SIG-M5 treated with dmso at 0.1 percent for 504 hours (cell line): ENCODE results near the gene ABCA4.

Experiments used
- DNase-seq: peaks from one replicate; lab custom pipeline; 2025; ENCODE audit not compliant: unreplicated experiment; lab: John Stamatoyannopoulos, UW

The ABCA4 gene

DNA sequence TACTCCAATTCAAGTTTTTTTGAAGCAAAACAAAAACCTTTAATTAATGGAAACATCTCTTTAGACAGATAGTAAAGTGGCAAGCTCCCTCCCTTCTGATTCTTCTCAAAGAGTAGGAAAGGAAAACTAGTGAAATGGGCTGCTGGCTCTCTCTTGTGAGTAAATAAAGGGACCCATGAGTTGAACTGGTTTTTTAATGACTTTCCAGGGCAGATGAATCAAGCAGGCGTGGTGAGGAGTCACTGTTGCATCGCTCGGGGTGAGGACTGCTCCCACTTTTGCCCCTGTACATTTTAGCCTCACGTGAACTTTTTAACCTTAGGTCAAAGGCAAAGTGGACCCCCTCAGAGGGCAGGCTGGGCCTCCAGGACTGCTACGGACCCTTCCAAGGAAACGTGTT is 64.8 kb downstream of the ABCA4 start:
- no peak for DNase-seq

DNA sequence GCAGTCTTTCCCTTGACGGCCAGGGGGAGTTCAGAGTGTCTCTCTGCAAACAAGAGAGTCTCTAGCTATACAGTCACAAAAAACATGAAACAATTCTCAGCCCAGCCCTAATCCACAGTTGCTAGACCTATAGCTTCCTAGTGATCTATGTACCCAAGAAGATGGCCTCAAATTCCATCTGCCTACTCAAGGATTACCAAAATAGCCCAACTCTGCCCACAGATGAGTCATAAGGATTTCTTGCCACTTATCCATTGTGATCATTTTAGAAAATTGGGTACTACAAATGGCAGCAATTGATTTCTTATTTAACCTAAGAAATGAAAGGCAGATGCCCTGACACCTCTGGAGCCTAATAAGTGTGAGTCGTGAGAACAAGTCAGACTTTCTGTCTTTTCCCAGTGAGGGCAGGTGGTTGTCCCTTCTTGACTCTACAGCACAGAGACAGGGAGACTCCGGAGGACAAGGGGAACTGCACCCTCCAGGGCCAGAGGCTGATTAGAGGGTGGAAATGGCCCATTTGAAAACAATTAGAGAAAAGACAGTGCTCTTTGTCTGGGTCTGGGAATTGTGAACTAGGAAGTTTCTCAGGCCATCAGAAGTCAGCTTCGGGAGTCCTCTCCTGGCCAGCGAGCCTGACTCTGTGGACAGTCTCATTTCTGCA is 65.4 kb downstream of the ABCA4 start:
- no peak for DNase-seq

DNA sequence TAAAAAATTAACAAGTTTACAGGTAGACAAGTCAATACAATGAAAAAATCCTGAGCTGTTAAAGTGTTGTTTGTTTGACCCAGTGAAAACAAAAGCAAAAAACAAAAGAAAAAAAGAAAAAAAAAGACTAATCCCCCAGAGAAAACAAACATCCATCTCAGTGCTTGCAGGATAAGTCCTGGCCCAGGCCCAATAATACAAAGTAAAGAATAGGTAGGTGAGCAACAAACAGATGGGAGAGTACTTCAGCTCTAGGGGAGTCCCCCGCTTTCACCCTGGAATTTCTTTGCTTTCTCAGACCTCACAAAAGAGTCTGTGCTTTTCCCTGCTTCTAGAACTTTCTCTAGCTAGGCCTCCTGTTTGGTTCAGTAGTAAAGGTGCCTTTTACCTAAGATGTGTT is 70.3 kb downstream of the ABCA4 start:
- no peak for DNase-seq

DNA sequence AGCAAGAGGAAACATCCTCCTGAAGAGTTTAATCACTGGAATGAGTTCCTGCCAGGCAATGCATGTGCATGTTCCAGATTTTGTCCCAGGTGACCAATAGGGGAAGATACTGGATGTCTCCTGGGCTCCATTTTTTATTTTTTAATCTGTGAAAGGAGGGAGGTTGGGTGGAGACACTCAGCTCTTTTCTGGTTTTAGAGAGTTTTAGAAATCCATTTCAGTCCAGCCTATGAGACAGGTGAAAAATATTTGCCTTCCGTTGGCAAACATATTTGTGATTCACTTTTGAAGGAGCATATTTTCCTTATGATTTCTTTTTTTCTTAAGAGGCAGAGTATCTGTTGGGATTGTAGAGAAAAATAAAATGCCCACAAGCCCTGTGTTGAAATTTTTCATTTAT is 70.7 kb downstream of the ABCA4 start:
- DNase-seq, result no peak

DNA sequence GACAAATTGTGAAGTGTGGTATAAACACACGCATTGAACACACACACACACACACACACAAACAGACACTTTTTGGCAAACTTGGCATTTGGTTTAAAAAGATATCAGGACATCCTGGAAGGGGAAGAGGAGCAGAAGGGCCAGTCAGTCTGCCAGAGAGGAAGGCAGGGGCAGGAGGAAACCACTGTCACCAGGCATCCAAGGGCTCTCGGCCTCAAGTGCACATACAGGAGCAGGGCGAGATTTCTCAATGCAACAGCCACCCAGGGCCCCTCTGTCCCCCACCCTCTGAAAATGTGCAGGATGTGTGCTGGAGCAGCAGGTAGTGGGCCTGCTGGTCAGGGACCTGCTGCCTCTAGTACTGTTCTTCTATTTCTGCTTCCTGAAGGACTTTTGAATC is 71.2 kb downstream of the ABCA4 start:
- no peak for DNase-seq

DNA sequence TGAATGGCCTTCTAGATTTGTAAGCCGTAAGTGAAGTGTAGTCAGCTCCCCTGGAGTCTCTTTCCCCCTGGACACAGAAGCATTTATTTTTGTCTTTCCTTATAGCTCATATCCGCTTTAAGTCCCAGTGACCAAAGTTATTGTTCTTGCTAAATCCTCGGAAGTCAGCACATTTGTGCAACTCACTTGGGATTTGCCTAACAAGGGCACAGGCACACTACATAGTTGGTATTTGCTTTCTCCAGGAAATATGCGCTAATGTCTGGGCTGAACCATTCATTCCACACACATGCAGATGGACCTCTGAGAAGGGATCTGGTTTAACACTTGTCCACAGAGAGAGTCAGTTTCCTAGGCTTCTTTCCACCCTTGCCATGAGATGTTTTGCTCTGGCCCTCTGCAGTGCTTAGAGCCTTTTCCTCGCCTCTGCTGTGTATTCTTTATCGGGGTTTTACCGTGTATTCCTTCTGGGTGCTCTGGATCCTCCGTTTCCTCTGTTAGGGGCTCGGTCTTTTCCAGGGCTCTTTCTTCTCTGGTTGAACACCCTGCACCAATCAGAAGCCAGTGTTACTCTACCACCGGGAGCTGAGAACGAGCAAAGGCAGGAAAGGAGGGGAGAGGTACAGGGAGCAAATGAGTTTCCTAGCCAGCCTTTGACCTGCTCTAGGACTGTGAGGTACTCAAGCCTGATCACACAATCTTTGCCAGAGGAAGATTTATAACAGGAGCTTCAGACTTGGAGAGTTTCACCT is 72.4 kb downstream of the ABCA4 start:
- DNase-seq, result no peak

DNA sequence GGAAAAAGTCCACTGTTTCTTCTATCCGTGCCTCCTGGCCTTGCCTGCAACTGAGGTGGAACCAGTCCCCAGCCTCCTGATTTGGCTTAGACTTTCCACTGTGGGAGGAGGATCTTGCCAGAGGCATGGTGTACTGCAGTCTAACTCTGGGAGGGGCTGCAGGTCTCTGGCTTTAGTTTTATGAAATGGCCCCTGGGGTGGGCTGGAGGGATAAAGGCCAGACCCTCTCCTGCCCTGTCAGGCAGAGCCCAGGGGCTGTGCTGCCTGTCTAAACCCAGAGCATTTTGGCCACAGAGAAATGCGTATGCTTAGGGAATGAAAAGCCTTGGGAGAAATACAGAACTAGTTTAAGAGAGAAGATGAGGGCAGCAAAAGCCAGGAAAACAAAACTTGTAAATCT is 73.0 kb downstream of the ABCA4 start:
- no peak for DNase-seq

DNA sequence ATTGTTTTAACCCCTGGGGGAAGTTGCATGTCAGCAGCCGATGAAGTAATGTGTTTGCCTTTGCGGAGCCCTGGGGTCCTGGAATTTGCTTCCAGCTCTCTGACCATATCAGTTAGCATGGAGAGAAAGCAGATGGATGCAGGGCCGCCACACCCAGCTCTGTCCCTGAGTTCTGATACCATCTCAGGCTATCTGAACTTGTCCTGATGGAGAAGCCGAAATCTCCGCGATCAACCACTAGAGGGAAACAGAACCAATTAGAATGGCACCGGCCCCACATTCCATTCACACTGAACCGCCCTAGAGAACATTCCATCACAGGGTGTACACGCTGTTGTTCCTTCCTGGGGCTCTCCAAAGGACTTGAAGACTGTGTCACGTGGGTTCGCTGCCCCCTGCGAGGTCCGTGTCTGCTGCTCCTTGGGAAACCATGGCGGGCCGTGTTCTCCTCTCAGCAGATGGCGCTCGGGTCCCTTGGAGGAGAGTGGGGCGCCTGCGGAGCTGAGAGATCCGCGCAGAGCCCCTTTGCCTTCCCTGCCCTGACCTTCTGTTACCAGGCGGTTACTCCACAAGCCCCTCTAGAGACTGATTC is 75.4 kb downstream of the ABCA4 start:
- DNase-seq, result peak; percentile 41

DNA sequence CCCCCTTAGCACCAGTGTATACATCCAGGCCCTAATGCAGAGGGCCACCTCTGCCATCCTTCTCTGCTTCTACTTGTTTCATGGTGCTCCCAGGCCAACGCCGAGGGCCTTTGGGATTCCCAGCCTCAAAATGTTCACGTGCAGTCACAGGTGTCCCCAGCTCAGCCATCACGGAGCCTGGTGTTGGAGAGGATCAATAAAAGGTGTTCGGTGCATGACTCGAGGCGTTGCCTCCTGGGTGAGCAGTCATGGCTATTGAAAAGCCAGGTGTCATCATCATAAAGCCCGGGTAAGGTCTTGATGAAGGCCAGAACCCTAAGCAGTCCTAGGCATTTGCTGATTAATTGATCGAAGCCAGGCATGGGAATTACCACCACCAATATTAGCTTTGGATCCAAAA is 76.1 kb downstream of the ABCA4 start:
- no peak for DNase-seq

DNA sequence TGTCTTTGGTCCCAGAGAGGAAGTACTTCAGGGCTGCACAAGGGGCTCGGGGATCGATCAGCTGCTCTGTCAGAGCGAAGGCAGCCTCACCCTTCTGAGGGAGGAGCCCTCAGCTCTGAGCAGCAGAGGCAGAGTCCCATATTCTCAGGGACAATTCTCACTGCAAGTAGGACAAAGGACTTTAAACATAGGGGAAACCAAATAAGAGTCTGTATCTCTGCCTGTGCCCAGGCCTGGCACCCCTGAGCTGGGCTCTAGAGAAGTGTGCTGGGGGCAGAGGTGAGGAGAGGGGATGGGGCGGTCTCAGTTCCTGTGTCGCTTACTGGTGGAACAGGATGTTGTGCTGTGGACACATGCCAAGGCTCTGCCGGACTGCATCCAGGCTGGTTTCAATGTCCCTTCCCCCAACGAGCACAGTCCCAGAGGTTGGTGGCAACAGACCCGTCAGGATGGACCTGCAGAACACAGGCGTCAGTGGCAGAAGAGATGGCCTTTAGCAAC is 76.6 kb downstream of the ABCA4 start:
- peak; percentile 31 for DNase-seq

DNA sequence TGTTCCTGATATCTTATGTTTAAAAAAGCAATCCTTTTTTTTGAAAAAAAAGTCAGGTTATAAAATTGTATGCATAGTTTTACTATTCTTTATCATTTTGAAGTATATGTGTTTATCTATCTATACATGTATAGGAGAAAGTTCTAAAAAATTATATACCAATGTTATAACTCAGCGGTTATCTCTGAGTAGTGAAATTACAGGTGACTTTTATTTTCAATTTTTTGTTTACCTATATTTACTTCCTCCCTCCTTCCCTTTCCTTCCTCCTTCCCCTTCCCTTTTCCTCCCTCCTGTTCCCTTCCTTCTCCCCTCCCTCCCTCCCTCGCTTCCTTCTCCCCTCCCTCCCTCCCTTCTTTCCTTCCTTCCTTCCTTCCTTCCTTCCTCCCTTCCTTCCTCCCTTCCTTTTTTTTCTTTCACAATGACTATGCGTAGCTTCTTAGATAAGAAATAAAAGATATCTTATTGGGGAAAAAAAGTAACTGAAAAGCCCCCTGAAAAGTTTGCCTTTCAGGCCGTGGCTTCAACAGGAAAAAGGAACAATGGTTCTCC is 77.1 kb downstream of the ABCA4 start:
- DNase-seq, result no peak

DNA sequence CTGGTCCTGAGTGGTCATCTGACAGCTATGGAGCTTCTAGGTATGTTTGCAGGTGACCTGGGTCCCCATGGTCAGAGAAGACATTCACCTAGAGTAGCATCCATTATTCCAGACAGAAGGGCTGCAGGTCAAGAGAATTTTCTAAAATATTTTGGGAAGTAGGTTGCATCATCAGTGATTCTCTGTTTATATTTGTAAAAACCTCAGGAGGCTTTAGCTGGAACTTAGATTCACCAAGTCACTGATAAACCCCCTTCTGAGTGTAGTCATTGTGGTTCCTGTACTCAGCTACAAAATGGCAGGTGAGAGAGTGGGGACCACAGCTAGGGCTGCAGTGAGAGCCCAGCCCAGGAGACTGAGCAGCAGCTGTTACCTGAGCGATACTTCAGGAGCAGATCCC is 78.6 kb downstream of the ABCA4 start:
- DNase-seq, result no peak

DNA sequence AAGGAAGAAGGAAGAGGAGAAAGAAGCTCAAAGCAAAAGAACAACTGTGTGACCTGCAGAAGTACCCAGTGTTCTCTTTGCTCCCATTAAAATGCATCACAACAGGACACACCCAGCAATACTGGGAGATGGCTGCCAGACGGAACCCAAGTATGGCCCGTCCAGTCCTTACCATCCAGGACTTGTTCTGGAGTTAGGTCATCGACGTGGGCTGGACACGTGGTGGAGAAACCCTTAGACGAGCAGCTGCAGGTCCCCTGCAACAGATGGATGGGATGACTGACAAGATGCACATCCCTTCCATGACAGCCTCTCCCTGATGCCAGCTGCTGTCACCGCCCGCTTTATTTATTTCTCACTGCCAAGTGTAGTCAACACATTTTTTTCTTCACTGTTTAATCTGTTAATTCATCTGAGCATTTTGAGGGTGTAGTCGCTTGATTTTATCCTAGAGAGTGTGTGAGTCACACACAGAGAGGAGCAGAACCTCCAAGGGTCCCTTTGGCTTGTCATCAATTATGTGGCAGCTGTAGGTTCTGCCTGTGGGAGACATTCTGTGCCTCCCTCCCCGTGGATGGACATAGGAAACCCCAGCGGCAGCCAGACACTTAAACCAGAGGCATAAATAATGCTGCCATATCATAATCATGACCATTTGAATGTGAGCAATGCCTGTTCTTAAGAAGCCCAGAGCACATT is 80.9 kb downstream of the ABCA4 start:
- no peak for DNase-seq

DNA sequence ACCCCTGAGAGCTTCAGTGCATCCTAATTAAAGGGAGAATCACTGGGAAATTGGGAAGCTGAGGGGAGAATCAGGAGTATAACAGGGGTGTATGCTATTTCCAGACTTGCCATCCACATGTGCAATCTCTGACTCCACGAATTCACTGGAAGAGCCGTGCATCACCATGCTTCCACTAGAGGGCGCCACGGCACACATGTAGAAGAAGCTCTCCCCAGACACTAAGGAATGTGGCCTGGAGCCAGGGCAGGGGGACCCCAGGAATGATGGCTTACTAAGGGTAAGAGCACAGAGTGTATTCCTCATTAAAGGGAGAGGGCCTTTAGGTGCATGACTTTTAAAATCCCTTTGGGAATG is 81.5 kb downstream of the ABCA4 start:
- DNase-seq, result peak; percentile 32

DNA sequence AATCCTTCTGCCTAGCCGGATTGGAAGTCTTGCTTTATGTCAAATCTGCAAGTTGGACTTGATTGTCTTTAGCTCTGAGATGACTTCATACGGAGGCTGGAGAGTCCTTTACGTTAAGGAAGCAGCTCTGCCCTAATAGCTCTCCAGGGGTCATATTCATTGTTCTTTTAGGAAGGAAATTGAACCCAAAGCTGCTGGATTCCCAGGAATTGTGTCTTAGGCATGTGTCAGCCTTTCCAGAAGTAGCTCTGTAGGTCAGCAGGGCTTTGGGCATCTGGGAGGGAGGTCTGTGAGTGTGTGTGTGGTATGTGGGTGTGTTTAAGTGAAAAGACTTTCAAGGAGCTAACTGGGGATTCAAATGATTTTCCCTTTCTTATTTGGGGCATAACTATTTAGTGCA is 82.4 kb downstream of the ABCA4 start:
- no peak for DNase-seq

DNA sequence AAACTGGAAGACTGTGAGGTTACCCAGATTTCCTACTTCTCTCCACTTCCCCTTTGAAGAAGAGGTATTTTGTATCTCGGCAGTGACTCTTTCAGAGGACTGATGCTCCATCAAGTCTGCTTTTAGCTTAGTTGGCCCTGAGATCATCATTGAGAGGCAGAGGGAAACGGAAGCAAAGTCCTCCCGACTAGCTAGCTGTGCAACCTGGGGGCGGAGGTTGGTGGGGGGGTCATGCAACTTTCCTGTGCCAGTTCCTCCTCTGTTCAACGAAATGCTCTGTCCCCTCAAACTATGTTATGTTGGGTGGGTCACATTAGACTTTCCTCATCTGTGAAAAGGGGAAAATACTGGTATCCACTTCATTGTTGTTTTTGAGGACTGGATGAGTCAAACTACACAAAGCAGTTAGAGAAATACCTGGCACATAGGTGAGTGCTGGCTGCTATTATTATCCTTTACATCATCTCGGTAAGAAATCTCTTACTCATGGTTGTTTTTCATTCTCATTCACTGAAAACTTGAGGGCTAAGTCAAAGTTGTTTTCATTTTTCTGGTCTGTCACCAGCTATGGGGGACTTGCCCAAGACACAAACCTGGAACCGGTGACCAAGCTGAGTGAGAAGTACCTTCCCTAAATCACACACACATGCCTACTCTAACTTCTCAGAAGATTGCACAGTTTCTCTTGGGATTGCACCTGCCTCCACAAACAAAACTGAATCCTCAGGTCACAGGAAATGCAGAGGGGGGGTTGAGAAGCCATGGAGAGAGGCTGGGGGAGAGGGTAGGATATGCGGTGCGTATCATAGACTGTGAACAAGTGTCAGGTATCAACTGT is 83.3 kb downstream of the ABCA4 start:
- DNase-seq, result no peak

DNA sequence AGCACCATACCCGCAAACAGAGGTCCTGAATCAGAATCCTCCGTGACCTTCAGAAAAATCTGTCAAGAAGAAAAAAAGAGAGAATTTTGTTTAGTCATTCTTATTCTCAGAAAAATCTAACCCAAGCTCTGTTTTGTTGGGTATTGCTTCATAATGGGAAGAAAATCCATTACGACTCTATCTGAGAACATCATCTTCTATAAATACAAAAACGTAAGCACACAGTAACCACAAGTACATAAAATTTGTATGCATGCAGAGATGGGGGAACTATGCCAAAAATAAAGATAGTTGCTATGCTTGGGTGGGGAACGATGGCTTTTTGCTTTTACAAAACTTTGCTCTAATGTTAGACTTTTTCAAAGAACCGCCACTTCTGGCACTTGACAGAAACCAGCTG is 84.2 kb downstream of the ABCA4 start:
- DNase-seq, result no peak

DNA sequence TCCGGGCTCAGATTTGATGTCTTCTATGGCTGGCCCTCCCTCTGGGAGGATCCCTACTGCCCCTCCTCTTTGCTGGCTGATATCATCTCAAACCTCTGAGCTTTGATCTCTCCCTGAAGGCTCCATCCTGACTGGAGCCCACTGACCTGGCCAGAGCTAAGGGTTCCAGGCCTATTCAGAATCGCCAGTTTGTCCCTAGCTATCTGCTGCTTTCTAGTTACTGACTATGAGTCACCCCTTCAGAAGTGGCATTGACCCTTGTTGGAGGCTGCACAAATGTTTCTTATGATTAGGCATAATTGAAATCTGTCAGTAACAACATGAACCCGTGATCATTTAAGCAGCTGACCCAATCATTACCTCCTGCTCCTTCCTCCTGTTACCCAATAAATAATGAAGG is 87.1 kb downstream of the ABCA4 start:
- no peak for DNase-seq

DNA sequence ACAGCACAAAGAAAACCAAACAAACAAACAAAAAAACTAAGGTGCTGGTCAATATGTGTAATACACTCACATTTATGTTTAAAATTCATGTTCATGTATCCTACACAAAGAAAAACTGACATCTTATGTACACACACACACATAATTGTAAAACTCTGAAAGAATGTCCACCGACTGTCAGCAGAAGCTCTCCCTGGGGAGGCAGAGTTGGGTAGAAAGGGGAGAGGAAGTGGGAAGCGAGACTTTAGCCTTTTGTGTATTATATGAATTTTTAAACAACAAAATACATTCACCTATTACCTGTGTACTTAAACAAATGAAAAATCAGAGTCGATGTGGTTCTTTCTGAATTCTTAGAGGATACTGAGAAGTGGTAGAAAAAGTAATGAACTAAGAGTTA is 88.3 kb downstream of the ABCA4 start:
- DNase-seq, result no peak

DNA sequence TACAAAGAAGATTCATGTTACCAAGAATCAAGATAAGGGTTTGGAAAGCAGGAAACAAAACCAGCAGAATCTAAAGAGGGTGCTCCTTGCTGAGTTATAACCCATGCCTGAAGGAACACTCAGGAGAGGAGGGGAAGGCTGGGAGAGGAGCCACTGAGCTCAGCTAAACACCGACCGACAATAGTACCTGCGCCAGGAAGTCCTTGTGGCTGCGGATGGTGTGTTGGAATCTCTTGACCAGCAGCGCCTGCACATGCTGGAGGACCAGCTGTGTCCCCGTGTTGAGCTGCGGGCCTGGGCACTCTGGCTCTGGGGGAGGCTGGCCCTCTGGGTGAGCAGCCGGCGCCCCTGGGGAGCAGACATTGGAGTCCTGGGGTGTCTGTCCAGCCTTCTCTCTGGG is 89.4 kb downstream of the ABCA4 start:
- DNase-seq, result no peak

DNA sequence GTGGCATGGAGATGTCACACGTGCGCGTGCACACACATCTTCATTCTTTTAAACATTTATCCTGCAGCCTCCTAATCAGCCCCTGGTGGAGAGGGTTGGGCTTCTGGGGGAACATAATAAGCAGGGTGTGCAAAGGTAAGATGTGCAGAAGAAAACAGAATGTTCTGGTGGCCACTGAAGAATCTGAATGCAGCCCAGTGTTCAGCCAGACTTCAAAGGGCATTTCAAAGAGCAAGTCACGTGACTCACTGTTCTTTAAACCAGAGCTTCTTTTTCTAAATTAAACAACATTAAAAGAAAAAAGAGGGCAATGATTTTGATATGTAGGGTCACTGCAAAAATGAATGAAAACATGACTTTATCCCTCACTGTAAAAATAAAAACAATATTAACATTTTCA is 89.8 kb downstream of the ABCA4 start:
- no peak for DNase-seq
